ENCODE results near the gene CSTF3.

GRCh38 chr11:33182246-33182878 is 21.1 kb upstream of the CSTF3 start:
- TF ChIP-seq ZNF701 (tag by site-specific recombination; IDR thresholded peaks at IDR 0.05) (no peak), ZNF398 (tag by site-specific recombination; IDR thresholded peaks at IDR 0.05) (no peak), CTCF (tag by site-specific recombination; IDR thresholded peaks at IDR 0.05) (no peak), ZNF747 (tag by site-specific recombination; IDR thresholded peaks at IDR 0.05) (no peak), YY1 (tag by site-specific recombination; IDR thresholded peaks at IDR 0.05) (no peak), ZNF670 (tag by site-specific recombination; IDR thresholded peaks at IDR 0.05; ENCODE audit: low read depth) (no peak), ZFP41 (tag by site-specific recombination; IDR thresholded peaks at IDR 0.05; ENCODE audit: borderline replicate concordance) (no peak), ZNF423 (tag by site-specific recombination; IDR thresholded peaks at IDR 0.05) (no peak), ZNF768 (tag by site-specific recombination; IDR thresholded peaks at IDR 0.05) (no peak), ATF2 (tag by site-specific recombination; IDR thresholded peaks at IDR 0.05; ENCODE audit: low read depth) (no peak), GLI4 (tag by site-specific recombination; IDR thresholded peaks at IDR 0.05) (no peak), ZBTB7A (tag by site-specific recombination; IDR thresholded peaks at IDR 0.05; ENCODE audit: low read depth) (no peak), ZFP37 (tag by site-specific recombination; IDR thresholded peaks at IDR 0.05) (no peak)
